Muscle layer of duodenum (tissue), 2 donors: Measurements from ENCODE around the gene MAP2K5.

Source experiments
- H3K27ac ChIP-seq: one replicate; pipeline ENCODE4 v1.7.0; 2013; ENCODE audit warnings: mild to moderate bottlenecking, low read length
- H3K27me3 ChIP-seq: one replicate; pipeline ENCODE4 v1.7.0; 2013; ENCODE audit warnings: low read depth, mild to moderate bottlenecking, control low read depth, low read length
- H3K36me3 ChIP-seq, 2 donors: one replicate each; pipeline ENCODE4 v1.7.0; 2013; ENCODE audit warnings: low read length in 2 of 2, control low read depth in 1 of 2, mild to moderate bottlenecking in 1 of 2; ENCODE audit not compliant: insufficient read depth in 2 of 2, control insufficient read depth in 1 of 2
- H3K4me1 ChIP-seq, 2 donors: one replicate each; pipeline ENCODE4 v1.7.0; 2013; ENCODE audit warnings: low read length in 2 of 2, mild to moderate bottlenecking in 2 of 2, control low read depth in 1 of 2, moderate library complexity in 1 of 2; ENCODE audit not compliant: insufficient read depth in 2 of 2, control insufficient read depth in 1 of 2
- H3K4me3 ChIP-seq, 2 donors: one replicate each; pipeline ENCODE4 v1.7.0; 2013; ENCODE audit warnings: low read length in 2 of 2, low read depth in 1 of 2, mild to moderate bottlenecking in 1 of 2
- H3K9me3 ChIP-seq, 2 donors: one replicate each; pipeline ENCODE4 v1.7.0; 2013; ENCODE audit warnings: low read length in 2 of 2, control low read depth in 1 of 2, mild to moderate bottlenecking in 1 of 2; ENCODE audit not compliant: control insufficient read depth in 1 of 2
- donor health status: healthy.

The MAP2K5 gene

DNA sequence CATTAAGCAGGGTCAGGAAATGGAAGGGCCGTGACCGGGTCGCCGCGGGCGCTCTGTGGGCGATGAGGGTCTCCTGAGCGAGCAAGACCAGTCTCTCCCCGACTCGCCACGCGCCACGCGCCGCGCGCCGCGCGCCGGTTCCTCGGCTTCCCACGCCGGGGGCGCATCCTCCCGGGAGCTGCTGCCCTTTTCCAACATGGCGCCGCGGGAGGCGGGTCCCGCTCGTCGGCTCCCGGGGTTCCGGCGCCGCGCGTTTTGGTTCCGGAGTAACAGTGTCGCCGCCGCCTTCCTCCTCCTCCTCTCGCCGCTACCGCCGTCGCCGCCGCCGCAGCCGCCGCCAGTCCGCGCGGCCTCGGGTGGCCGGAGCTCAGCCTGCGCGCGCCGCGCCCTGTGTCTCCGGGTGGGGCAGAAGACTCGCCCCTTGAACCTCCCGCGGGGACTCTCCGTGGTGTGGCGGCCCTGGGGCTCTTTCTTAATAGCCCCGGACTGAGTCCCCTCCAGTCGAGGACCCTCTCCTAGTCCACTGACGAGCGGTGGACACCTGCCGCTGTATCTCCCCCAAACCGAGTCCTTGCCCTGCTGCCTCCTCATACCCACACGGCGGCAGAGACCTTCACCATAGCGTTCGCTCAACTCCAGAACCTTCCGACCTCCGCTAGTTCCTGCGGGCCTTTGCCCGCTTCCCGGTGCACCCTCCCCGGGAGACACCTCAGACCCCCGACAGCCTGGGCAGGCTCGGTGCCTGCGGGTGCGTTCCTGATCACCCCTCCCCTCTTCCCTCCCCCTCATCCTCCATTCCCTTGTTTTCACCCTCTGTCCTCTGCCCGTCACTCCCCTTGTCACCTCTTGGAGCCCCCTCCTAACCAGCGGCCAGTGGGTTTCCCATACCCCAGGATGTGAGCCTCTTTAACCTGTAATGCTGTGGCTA lies at the start of gene MAP2K5:
Gene MAP2K5, plus strand, starts transcription at position 284 of the 928 bp plus-strand sequence. Its CDS starts 633 bp downstream, at position 917.
- Histone ChIP-seq H3K4me1 (peaks cover 12 to 21% of the 10 kb centered on the region in 2 donors), H3K27me3 (no peaks in the 10 kb centered on the region), H3K27ac (peak within 1 kb of the TSS; percentile 96)

DNA sequence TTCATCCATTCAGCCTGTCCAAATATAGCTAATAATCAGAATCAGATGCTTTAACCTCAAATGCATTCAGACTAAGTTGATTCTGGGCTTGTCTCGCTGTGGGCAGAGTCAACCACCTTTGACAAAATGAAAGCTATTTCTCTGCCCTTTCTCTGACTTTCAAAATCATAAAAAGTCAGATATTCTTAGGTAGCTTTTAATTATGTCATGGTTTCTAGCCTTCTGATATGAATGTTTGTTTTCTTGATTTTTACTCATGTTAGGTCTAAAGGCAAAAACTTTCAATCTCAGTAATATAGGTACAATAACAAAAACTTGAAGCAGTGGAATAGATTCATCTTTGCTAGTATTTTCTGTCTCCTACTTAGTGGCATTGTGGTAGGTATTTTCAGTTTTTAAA lies 46.9 kb upstream of the MAP2K5 start:
- no peaks in the 10 kb centered on the region for H3K9me3 ChIP-seq
- H3K4me1 ChIP-seq: no peaks in the 10 kb centered on the region

More for the DNA sequence above, at the start of gene MAP2K5:
- H3K9me3 ChIP-seq: no peaks in the 10 kb centered on the region
- peak within 1 kb of the TSS; percentile 78 to 100 for H3K4me3 ChIP-seq
- H3K36me3 ChIP-seq: peaks cover 0 to 5% of the 10 kb centered on the region in 2 donors

DNA sequence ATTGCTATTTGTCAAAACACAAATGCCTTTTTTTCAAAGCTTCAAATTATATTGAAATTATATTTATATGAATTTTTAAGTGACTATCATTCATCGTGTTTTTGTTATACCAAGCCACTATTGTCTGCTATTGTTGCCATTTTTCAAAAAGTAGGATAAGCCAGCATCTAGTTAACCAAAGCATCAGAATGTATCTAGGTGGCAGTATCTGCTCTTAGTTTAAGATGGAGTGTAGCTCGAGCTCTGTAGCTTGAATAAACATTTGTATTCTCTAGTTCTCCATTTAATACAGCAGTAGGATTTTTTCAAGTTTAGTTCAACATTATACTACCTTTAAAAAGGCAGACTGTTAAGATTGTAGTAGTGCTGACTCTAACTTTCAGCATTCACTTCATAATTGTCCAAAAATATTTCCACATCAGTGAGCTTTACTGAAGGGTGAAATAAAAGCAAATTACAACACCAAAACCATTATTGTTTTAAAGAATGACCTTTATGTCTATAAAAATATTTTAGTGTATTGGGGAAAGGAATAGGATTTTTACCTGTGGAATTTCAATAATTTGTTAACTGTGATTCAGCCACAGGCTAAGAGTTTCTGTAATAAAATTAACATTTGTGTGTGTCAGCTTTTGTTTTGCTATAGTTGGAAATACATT lies 41.2 kb upstream of the MAP2K5 start:
- Histone ChIP-seq H3K9me3 (no peaks in the 10 kb centered on the region), H3K4me3 (no peak overlapping the region), H3K36me3 (no peaks in the 10 kb centered on the region), H3K27me3 (no peaks in the 10 kb centered on the region), H3K27ac (no peak overlapping the region), H3K4me1 (no peaks in the 10 kb centered on the region)

More for the DNA sequence above, 46.9 kb upstream of the MAP2K5 start:
- no peak overlapping the region for H3K4me3 ChIP-seq
- H3K36me3 ChIP-seq: no peaks in the 10 kb centered on the region
- H3K27ac ChIP-seq: no peak overlapping the region
- no peaks in the 10 kb centered on the region for H3K27me3 ChIP-seq

DNA sequence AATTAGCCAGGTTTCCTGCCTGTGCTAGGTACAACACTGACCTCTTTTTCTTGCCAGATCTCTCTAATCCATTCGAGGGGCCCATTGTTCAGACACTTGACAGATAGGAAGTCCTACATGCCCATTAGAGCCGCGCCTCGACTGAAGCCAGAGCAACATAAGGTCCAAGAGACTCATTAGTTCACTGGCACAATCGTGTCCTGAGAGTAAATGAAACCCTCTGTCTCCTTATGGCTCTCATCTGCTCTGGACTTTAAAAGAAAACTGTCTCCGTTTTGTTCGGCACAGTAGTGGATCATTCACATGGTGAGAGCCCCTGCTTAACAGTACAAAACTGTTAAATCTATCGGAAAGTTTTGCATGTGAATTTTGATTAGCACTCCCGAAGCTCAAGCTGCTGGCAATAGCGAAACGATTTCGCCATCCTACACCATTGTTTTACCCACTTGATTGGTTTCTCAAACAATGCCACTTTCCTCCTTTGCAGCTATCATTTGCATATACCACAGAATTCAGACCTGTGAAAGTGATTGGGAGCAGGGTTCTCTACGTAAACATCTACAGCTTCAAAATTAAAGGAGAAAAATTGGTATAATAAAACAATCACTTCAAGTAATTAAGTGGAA lies 40.6 kb upstream of the MAP2K5 start:
- Histone ChIP-seq H3K4me1 (no peaks in the 10 kb centered on the region), H3K4me3 (no peak overlapping the region), H3K9me3 (no peaks in the 10 kb centered on the region), H3K27me3 (no peaks in the 10 kb centered on the region), H3K27ac (no peak overlapping the region), H3K36me3 (no peaks in the 10 kb centered on the region)

DNA sequence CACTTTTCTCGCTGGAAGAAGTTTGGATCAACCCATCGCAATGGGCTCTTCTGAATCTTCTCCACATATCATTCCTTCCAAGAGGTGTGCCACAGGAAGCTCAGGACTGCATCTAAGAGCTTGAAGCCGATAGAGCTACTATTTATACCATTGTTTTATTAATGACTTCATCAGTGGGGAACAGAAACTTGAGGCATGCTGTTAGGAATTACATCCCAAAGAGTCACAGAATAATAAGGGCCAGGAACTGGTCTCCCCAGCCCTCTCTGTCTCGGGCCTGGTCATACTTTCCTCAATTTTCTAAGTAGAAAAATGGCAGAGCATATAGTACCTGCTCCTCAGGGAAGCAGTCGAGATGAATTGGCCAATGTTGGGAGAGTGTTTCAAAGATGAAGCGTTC lies 38.4 kb upstream of the MAP2K5 start:
- Histone ChIP-seq H3K27ac (no peak overlapping the region), H3K9me3 (no peaks in the 10 kb centered on the region), H3K36me3 (no peaks in the 10 kb centered on the region), H3K4me1 (no peaks in the 10 kb centered on the region), H3K27me3 (no peaks in the 10 kb centered on the region), H3K4me3 (no peak overlapping the region)

DNA sequence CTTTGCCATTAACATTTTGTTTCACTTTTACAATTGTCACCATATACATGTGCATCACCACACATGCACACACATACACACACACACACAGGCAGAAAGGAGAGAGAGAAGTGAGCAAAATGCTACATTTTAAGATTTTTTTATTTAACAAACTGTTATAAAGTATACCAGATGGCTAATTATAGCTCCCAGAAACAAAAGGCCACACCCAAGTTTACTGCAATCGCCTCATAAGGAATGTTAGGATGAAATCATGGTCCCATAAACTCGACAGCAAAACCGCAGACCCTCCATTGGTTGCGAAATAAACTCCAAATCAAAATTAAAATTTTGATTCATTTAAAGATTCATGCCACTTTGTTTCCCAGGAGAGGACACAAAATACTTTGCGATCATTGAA lies 37.7 kb upstream of the MAP2K5 start:
- no peaks in the 10 kb centered on the region for H3K36me3 ChIP-seq
- no peaks in the 10 kb centered on the region for H3K27me3 ChIP-seq
- H3K4me3 ChIP-seq: no peak overlapping the region
- H3K4me1 ChIP-seq: no peaks in the 10 kb centered on the region
- H3K27ac ChIP-seq: no peak overlapping the region
- no peaks in the 10 kb centered on the region for H3K9me3 ChIP-seq

DNA sequence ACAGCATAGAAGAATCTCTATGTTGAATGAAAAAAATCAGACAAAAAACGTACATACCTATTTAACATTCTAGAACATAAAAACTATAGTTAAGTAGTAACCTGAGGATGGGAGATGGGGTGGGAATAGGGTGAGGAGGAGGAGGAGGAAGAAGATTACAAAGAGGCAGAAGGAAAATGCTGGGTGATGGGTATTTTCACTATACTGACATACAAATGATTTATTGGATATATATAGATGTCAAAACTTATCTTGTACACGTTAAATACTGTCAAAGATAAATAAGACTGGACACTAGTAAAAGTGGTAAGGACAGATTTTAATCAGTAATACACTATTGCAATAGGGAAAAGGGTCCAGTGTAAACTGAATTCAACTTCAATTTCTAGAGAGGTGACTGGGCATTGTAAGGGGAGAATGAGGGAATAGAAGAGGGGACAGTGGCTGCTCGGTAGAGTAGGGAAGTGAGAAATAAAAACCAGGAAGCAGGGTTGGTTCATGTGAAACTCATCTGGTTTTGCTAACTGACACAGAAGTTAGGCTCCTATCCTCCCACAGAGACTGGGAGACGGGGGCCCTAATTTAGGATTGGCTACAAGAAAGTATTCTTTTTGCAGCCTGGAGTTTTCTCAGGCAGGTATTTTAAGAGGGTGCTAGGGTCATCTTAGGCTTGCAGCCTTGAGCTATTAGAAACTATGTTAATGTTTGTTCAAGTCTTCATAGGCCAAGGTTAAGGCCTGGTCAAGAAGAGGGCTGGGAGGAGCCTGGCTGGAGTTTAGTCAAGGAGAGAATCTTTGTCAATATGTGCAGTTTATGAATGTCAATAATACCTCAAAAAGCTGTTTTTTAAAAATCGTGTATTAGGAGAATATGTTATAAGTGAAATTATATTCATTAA lies 36.6 kb upstream of the MAP2K5 start:
- Histone ChIP-seq H3K27me3 (no peaks in the 10 kb centered on the region), H3K9me3 (no peaks in the 10 kb centered on the region), H3K4me1 (no peaks in the 10 kb centered on the region), H3K27ac (no peak overlapping the region), H3K4me3 (no peak overlapping the region), H3K36me3 (peaks cover 0 to 6% of the 10 kb centered on the region in 2 donors)

DNA sequence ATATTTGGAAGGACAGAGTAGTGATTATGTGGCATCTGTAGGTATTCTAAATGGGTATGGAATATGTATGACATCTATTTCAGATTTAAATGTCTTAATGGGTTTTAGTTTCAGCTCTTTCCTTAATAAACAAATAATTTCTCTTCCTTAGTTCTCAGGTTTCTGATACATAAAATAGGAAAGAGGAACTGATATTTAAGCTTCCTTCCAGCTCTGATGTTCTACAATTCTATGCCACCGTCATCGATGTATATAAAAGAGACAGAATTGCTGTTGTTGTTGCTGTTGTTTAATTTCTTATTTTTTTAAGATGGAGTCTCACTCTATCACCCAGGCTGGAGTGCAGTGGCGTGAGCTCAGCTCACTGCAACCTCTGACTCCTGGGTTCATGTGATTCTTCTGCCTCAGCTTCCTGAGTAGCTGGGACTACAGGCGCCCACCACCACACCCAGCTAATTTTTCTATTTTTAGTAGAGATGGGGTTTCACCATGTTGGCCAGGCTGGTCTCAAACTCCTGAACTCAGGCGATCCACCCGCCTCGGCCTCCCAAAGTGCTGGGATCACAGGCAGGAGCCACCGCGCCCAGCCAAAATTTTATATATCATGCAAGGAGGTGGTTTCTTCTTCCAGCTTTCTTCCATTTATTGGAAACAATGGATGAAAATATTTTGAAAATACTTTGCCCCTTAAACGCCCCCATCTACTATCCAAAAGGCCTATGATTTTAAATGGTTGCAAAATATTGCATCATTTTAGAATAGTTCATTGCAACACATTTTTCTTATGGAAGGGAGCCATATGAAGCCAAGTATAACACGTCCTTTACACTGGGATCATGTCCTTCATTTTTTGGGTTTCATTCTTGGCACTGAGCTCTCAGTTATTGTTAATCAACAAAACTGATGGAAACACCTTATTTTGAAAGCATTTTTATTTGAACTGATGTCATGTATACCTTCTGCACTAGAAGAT lies 35.4 kb upstream of the MAP2K5 start:
- Histone ChIP-seq H3K4me1 (no peaks in the 10 kb centered on the region), H3K27me3 (no peaks in the 10 kb centered on the region), H3K27ac (no peak overlapping the region), H3K4me3 (no peak overlapping the region), H3K9me3 (no peaks in the 10 kb centered on the region), H3K36me3 (peaks cover 0 to 6% of the 10 kb centered on the region in 2 donors)

DNA sequence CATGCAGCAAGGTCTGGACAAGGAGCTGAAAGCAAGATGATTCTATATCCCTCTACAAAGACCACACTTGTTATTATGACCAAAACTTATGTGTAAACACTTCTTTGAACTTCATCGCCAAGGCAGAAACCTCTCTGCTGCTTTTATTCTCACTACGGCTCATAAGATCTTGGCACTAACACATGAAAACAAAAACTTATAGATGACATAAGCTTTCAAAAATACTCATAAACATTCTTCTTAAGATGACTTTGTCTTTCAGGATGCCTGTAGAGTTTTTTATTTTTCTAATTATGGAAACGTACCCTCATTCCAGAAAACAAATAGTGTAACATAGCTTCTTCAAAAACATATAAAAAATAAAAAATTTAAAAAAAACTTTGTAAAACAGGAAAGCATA lies 34.1 kb upstream of the MAP2K5 start:
- no peaks in the 10 kb centered on the region for H3K4me1 ChIP-seq
- H3K27ac ChIP-seq: no peak overlapping the region
- H3K9me3 ChIP-seq: no peaks in the 10 kb centered on the region
- peaks cover 5 to 13% of the 10 kb centered on the region in 2 donors for H3K36me3 ChIP-seq
- no peaks in the 10 kb centered on the region for H3K27me3 ChIP-seq
- H3K4me3 ChIP-seq: no peak overlapping the region

DNA sequence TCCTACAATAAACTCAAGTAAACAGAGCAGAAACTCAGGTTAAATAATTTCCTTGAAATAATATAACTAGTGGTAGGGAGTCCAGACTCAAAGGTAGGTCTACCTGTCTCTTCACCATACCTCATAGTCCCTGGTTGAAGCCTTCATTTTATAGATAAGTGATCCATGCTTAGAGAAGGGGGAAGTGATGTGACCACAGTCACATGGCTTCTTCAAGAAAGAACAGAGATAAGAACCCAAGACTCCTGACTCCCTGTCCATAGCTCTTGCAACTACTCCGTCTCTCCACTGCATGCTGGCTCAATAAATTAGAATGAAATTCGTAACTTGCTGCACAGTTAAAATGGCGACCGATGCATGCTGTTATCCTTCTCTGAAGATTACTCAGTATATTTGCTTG lies 32.6 kb upstream of the MAP2K5 start:
- H3K27me3 ChIP-seq: no peaks in the 10 kb centered on the region
- H3K27ac ChIP-seq: no peak overlapping the region
- no peaks in the 10 kb centered on the region for H3K9me3 ChIP-seq
- H3K4me1 ChIP-seq: no peaks in the 10 kb centered on the region
- H3K4me3 ChIP-seq: no peak overlapping the region
- H3K36me3 ChIP-seq: peaks cover 5 to 16% of the 10 kb centered on the region in 2 donors
